H1 (cell line): ENCODE data around the gene ACVR1. TPM values are rescaled to one million over a fixed set of nuclear protein-coding genes. Genes with fewer than 3 reads are reported as not detected.

Source experiments
- CTCF ChIA-PET: fragments of 300-600 bp; sonication (Branson Sonifier 250); formaldehyde crosslinking; loops from one replicate; lab custom pipeline; 2021; ENCODE audit not compliant: partially characterized antibody; lab: Charles Lee
- POLR2A ChIA-PET: fragments of 300-600 bp; sonication (Branson Sonifier 250); formaldehyde crosslinking; loops from one replicate; lab custom pipeline; 2021; ENCODE audit warnings: inconsistent platforms; ENCODE audit not compliant: partially characterized antibody; lab: Charles Lee
- DNase-seq, 2 experiments: peaks; one replicate each; pipeline versions ENCODE4 v3.0.0 to v3.0.0-alpha.2; 2010 to 2022; ENCODE audit warnings: low spot score in 2 of 2, low read depth in 1 of 2, mixed read lengths in 1 of 2
- FAIRE-seq: peaks from 2 replicates; lab custom pipeline; 2011; peaks lifted over from hg19 to GRCh38; lab: Jason Lieb, UNC
- H2AFZ ChIP-seq: 2 replicates; pipeline ENCODE4 v1.8.1; 2012; ENCODE audit warnings: low read length, inconsistent platforms
- H2AK5ac ChIP-seq: 2 replicates; pipeline ENCODE4 v1.6.1; 2013; ENCODE audit warnings: low read depth, low read length
- H2BK120ac ChIP-seq: replicated peaks from 2 replicates; pipeline ENCODE3; 2013; ENCODE audit warnings: low read depth, low read length, inconsistent platforms
- H2BK12ac ChIP-seq: 2 replicates; pipeline ENCODE4 v1.6.1; 2013; ENCODE audit warnings: low read depth, low read length
- H2BK15ac ChIP-seq: 2 replicates; pipeline ENCODE4 v1.6.1; 2013; ENCODE audit warnings: low read length
- H2BK20ac ChIP-seq: 2 replicates; pipeline ENCODE4 v1.6.1; 2013; ENCODE audit warnings: low read length
- H2BK5ac ChIP-seq: 2 replicates; pipeline ENCODE4 v1.6.1; 2013; ENCODE audit warnings: low read depth, low read length
- H3K14ac ChIP-seq: 2 replicates; pipeline ENCODE4 v1.6.1; 2013; ENCODE audit warnings: inconsistent platforms; ENCODE audit not compliant: insufficient read length
- H3K18ac ChIP-seq: 2 replicates; pipeline ENCODE4 v1.6.1; 2013; ENCODE audit warnings: low read length; ENCODE audit errors: extremely low read depth
- H3K23ac ChIP-seq: 2 replicates; pipeline ENCODE4 v1.6.1; 2013; ENCODE audit warnings: inconsistent platforms; ENCODE audit not compliant: insufficient read length
- H3K23me2 ChIP-seq: 2 replicates; pipeline ENCODE4 v1.6.1; 2013; ENCODE audit warnings: low read depth, low read length
- H3K27ac ChIP-seq: 2 replicates; pipeline ENCODE4 v1.6.1; 2011; ENCODE audit warnings: low read depth, low read length, inconsistent platforms
- H3K27me3 ChIP-seq, 4 experiments: replicated peaks in 1 of 4; 1 replicate in 1 of 4; 2 replicates in 3 of 4; pipeline versions ENCODE4 v1.6.1 to v1.8.1; 2011 to 2013; ENCODE audit warnings: low read length in 3 of 4, mild to moderate bottlenecking in 3 of 4, inconsistent platforms in 2 of 4, mixed read lengths in 2 of 4, moderate library complexity in 1 of 4; ENCODE audit not compliant: control insufficient read depth in 3 of 4, insufficient read depth in 3 of 4; ENCODE audit errors: extremely low read depth in 1 of 4
- H3K36me3 ChIP-seq, 4 experiments: 2 replicates each; pipeline versions ENCODE4 v1.6.1 to v1.8.1; 2011 to 2013; ENCODE audit warnings: mild to moderate bottlenecking in 4 of 4, low read length in 3 of 4, moderate library complexity in 2 of 4, control low read depth in 1 of 4, inconsistent platforms in 1 of 4; ENCODE audit not compliant: insufficient read depth in 4 of 4, control insufficient read depth in 2 of 4
- H3K4ac ChIP-seq: replicated peaks from 2 replicates; pipeline ENCODE3; 2013; ENCODE audit warnings: low read length, low read depth, mixed read lengths, inconsistent platforms; ENCODE audit not compliant: insufficient read length
- H3K4me1 ChIP-seq, 4 experiments: replicated peaks in 1 of 4; 1 replicate in 1 of 4; 2 replicates in 3 of 4; pipeline versions ENCODE4 v1.6.1 to v1.8.1; 2011 to 2013; ENCODE audit warnings: low read length in 3 of 4, inconsistent platforms in 2 of 4, mixed read lengths in 1 of 4; ENCODE audit not compliant: insufficient read depth in 4 of 4, control insufficient read depth in 3 of 4
- H3K4me2 ChIP-seq, 2 experiments: 2 replicates each; pipeline versions ENCODE4 v1.6.1 to v1.8.1; 2011 to 2013; ENCODE audit warnings: low read depth in 2 of 2, low read length in 2 of 2, control low read depth in 1 of 2, inconsistent platforms in 1 of 2, mild to moderate bottlenecking in 1 of 2; ENCODE audit not compliant: insufficient read depth in 1 of 2
- H3K4me3 ChIP-seq, 4 experiments: fragments of 200-600, 300-600 bp in 1 of 4; sonication (generic), shearing (Covaris generic), sonication (Bioruptor Twin) in 1 of 4; 2 replicates each; pipeline versions ENCODE4 v1.5.1 to v1.8.1; 2011 to 2016; ENCODE audit warnings: low read length in 4 of 4, low read depth in 3 of 4, control low read depth in 2 of 4, inconsistent platforms in 2 of 4, mild to moderate bottlenecking in 2 of 4, mixed read lengths in 1 of 4, moderate library complexity in 1 of 4; ENCODE audit not compliant: insufficient read depth in 2 of 4; ENCODE audit errors: extremely low read depth in 1 of 4
- H3K56ac ChIP-seq: replicated peaks from 2 replicates; pipeline ENCODE3; 2013; ENCODE audit warnings: low read depth, mild to moderate bottlenecking, mixed read lengths, low read length, inconsistent platforms; ENCODE audit not compliant: insufficient read length
- H3K79me1 ChIP-seq: 2 replicates; pipeline ENCODE4 v1.6.1; 2013; ENCODE audit warnings: low read depth, low read length, control low read depth
- H3K79me2 ChIP-seq, 2 experiments: 2 replicates each; pipeline versions ENCODE4 v1.6.1 to v1.8.1; 2012 to 2013; ENCODE audit warnings: low read length in 2 of 2, mild to moderate bottlenecking in 2 of 2, inconsistent platforms in 1 of 2; ENCODE audit not compliant: insufficient read depth in 2 of 2, control insufficient read depth in 1 of 2
- H3K9ac ChIP-seq, 4 experiments: replicated peaks in 1 of 4; 1 replicate in 1 of 4; 2 replicates in 3 of 4; pipeline versions ENCODE4 v1.6.1 to v1.8.1; 2011 to 2013; ENCODE audit warnings: low read depth in 3 of 4, low read length in 3 of 4, control low read depth in 2 of 4, mild to moderate bottlenecking in 2 of 4, moderate library complexity in 2 of 4, inconsistent platforms in 1 of 4; ENCODE audit errors: extremely low read depth in 1 of 4
- H3K9me3 ChIP-seq, 2 experiments: 2 replicates each; pipeline versions ENCODE4 v1.6.1 to v1.8.1; 2012 to 2013; ENCODE audit warnings: mild to moderate bottlenecking in 2 of 2, moderate library complexity in 2 of 2, control low read depth in 1 of 2, inconsistent platforms in 1 of 2, low read depth in 1 of 2, low read length in 1 of 2, mixed read lengths in 1 of 2; ENCODE audit not compliant: insufficient read depth in 2 of 2
- H4K20me1 ChIP-seq, 2 experiments: replicated peaks in 1 of 2; 2 replicates each; pipeline versions ENCODE3 to v1.8.1; 2011 to 2013; ENCODE audit warnings: inconsistent platforms in 2 of 2, low read length in 2 of 2, mild to moderate bottlenecking in 1 of 2; ENCODE audit not compliant: insufficient read depth in 2 of 2, control insufficient read depth in 1 of 2
- H4K5ac ChIP-seq: 2 replicates; pipeline ENCODE4 v1.6.1; 2013; ENCODE audit warnings: low read length, low read depth, mixed read lengths, inconsistent platforms; ENCODE audit not compliant: insufficient read length
- H4K8ac ChIP-seq: 2 replicates; pipeline ENCODE4 v1.8.0; 2013; ENCODE audit warnings: mild to moderate bottlenecking, moderate library complexity, low read length, inconsistent platforms; ENCODE audit not compliant: insufficient read depth; ENCODE audit errors: extremely low read depth
- H4K91ac ChIP-seq: replicated peaks from 2 replicates; pipeline ENCODE3; 2013; ENCODE audit warnings: low read length, mixed read lengths, inconsistent platforms; ENCODE audit not compliant: insufficient read length
- CEBPB ChIP-seq: IDR thresholded peaks from 2 replicates; pipeline ENCODE4 v1.6.1; 2012; ENCODE audit warnings: low read depth, low read length
- CREB1 ChIP-seq: IDR thresholded peaks from 2 replicates; pipeline ENCODE4 v1.6.1; 2012; ENCODE audit warnings: inconsistent platforms
- CTBP2 ChIP-seq: IDR thresholded peaks from 2 replicates; pipeline ENCODE4 v1.7.0; 2011; ENCODE audit warnings: borderline replicate concordance, mild to moderate bottlenecking, moderate library complexity, mixed read lengths, low read length; ENCODE audit not compliant: insufficient read depth, insufficient read length
- E2F6 ChIP-seq: IDR thresholded peaks from 2 replicates; pipeline ENCODE4 v1.6.1; 2012; ENCODE audit warnings: inconsistent platforms
- FOSL1 ChIP-seq: IDR thresholded peaks from 2 replicates; pipeline ENCODE4 v1.6.1; 2011; ENCODE audit warnings: mild to moderate bottlenecking, low read depth, low read length, moderate library complexity; ENCODE audit not compliant: insufficient read depth
- GTF2F1 ChIP-seq: IDR thresholded peaks from 2 replicates; pipeline ENCODE4 v1.6.1; 2012; ENCODE audit warnings: low read depth, low read length, improper control_type of control experiment, borderline replicate concordance
- RBBP5 ChIP-seq: IDR thresholded peaks from 2 replicates; pipeline ENCODE4 v1.7.1; 2012; ENCODE audit warnings: low read depth, mild to moderate bottlenecking, inconsistent platforms, low read length, moderate library complexity, borderline replicate concordance
- RXRA ChIP-seq: IDR thresholded peaks from 2 replicates; pipeline ENCODE4 v1.6.1; 2011; ENCODE audit warnings: low read depth, mild to moderate bottlenecking, low read length, moderate library complexity; ENCODE audit not compliant: insufficient read depth
- SP2 ChIP-seq: IDR thresholded peaks from 2 replicates; pipeline ENCODE4 v1.6.1; 2012; ENCODE audit warnings: mild to moderate bottlenecking, low read length, inconsistent platforms
- TAF1 ChIP-seq: IDR thresholded peaks from 2 replicates; pipeline ENCODE4 v1.6.1; 2011; ENCODE audit warnings: mild to moderate bottlenecking, low read depth, low read length
- USF2 ChIP-seq: IDR thresholded peaks from 2 replicates; pipeline ENCODE4 v1.6.1; 2011; ENCODE audit warnings: low read length, improper control_type of control experiment
- WGBS, 2 experiments: shearing (Covaris generic) in 1 of 2; methylation state at CpG; one replicate each; pipeline versions ENCODE4 v1.1.6 to v1.1.7; 2013 to 2015; ENCODE audit warnings: low lambda C conversion rate in 2 of 2, mixed read lengths in 2 of 2, inconsistent platforms in 1 of 2, low coverage in 1 of 2, missing lambda C conversion rate in 1 of 2; ENCODE audit not compliant: insufficient replicate concordance in 2 of 2, insufficient coverage in 1 of 2, insufficient read length in 1 of 2; ENCODE audit errors: extremely low coverage in 1 of 2, missing lambda C conversion rate in 1 of 2; 5-methylcytosine and 5-hydroxymethylcytosine counted together
- polyA plus RNA-seq, 7 experiments: library from polyadenylated mRNA; depleted of rRNA in 3 of 7; stranded (reverse) in 5 of 7; unstranded in 2 of 7; fragments of >200 nt in 5 of 7; fragments of 200-250 nt in 2 of 7; gene quantifications; 1 replicate in 5 of 7; 2 replicates in 1 of 7; 4 replicates in 1 of 7; pipeline versions ENCODE4 v1.2.1 to v1.2.3, GENCODE V29; 2011 to 2013; ENCODE audit warnings: missing spikeins in 2 of 7, mixed read lengths in 2 of 7
- total RNA-seq: library from RNA; stranded (reverse); fragmentation: NEBNext Ultra II Directional; extraction: Animal tissue kit (Norgen Biotek cat#: 25700); gene quantifications from 2 replicates; pipeline ENCODE4 v1.2.1, GENCODE V29; 2021

ACVR1 gene
- total and polyA plus RNA-seq, 2 of the 8 experiments (the other 6 are each of a cell fraction or from before 2014, with no cell fraction given) = 8.5 to 17.7 TPM

GRCh38 chr2:157805519-157805918, 70.6 kb downstream of the ACVR1 start:
- peaks cover 0 to 3% of the 10 kb centered on the region in 2 experiments; a peak in 1 of 4 replicates for H3K79me2 ChIP-seq
- POLR2A ChIA-PET = no interaction called here
- H3K36me3 ChIP-seq = no peaks in the 10 kb centered on the region
- H3K9me3 ChIP-seq = no peaks in the 10 kb centered on the region
- H3K4me1 ChIP-seq = 0 out of 7 replicates have a peak, but pooled peaks cover 0 to 2% (median 0%) of the 10 kb centered on the region in 4 experiments
- no peaks in the 10 kb centered on the region for H3K27me3 ChIP-seq
- no peak overlapping the region for H2BK5ac ChIP-seq
- H2BK20ac ChIP-seq = no peak overlapping the region
- no peaks in the 10 kb centered on the region; the same call in none of the 2 replicates for H3K79me1 ChIP-seq
- no peak overlapping the region for H2BK120ac ChIP-seq
- no peak overlapping the region for H4K91ac ChIP-seq
- no peak overlapping the region for H3K18ac ChIP-seq
- FAIRE-seq (no peak), DNase-seq (no peak)
- H4K8ac ChIP-seq = no peak overlapping the region
- no peak overlapping the region for H3K4ac ChIP-seq
- no peak overlapping the region for H2AFZ ChIP-seq
- no peak overlapping the region for H4K5ac ChIP-seq
- H3K4me2 ChIP-seq = no peak overlapping the region
- no peak overlapping the region for H3K4me3 ChIP-seq
- no peak overlapping the region for H2BK15ac ChIP-seq
- no peak overlapping the region for H2AK5ac ChIP-seq
- no peak overlapping the region for H3K56ac ChIP-seq
- WGBS, 2 experiments = 88% methylated on average over 1 of the region's 3 CpGs; no CpG with 5 or more reads in 1 of the 2 experiments
- CTCF ChIA-PET = interaction anchor here (1.9 kb wide), 1 partner anchor 18 kb away, joined by 4 read pairs; no protein-coding TSS in a partner anchor
- no peaks in the 10 kb centered on the region; the same call in 1 of the 2 replicates for H3K23me2 ChIP-seq
- no peak overlapping the region for H3K27ac ChIP-seq
- no peaks in the 10 kb centered on the region for H4K20me1 ChIP-seq
- no peak overlapping the region for H3K9ac ChIP-seq
- H3K23ac ChIP-seq = no peak overlapping the region
- H2BK12ac ChIP-seq = no peak overlapping the region
- no peak overlapping the region for H3K14ac ChIP-seq
- TF ChIP-seq FOSL1 (no peak), RXRA (no peak), GTF2F1 (no peak), CREB1 (no peak), RBBP5 (no peak), USF2 (no peak), E2F6 (no peak), SP2 (no peak), CTBP2 (no peak), TAF1 (no peak), CEBPB (no peak)
